GM12878 (cell line): Measurements from ENCODE around the gene SYNPR. TPM values are rescaled to one million over a fixed set of nuclear protein-coding genes. Genes with fewer than 3 reads are reported as not detected.

Experiments
- ATAC-seq: fragments of 200-7000 bp; cut with Tn5 transposase; 3 replicates; pipeline ENCODE4 v1.9.1; 2020; ENCODE audit warnings: mild to moderate bottlenecking, moderate library complexity
- BruUV-seq: library from RNA; stranded (reverse); fragments of 400-500 nt; replicated peaks from 2 replicates; lab custom pipeline; 2021; lab: Mats Ljungman, UMichigan
- CTCF ChIA-PET: fragments of 300-600 bp; sonication (Branson Sonifier 250); formaldehyde crosslinking; extraction: SDS; loops from one replicate; lab custom pipeline; 2021; ENCODE audit warnings: inconsistent platforms; lab: Yijun Ruan, JAX
- POLR2A ChIA-PET: fragments of 350-600 bp; formaldehyde crosslinking; extraction: SDS; loops from one replicate; lab custom pipeline; 2021; ENCODE audit warnings: inconsistent platforms; lab: Charles Lee
- RAD21 ChIA-PET: fragments of 300-600 bp; sonication (Branson Sonifier 250); formaldehyde crosslinking; loops from one replicate; lab custom pipeline; 2023; ENCODE audit warnings: antibody characterized with exemption; ENCODE audit not compliant: unreplicated experiment; lab: Charles Lee
- SMC1A ChIA-PET: fragments of 300-600 bp; sonication (Branson Sonifier 250); formaldehyde crosslinking; loops from one replicate; lab custom pipeline; 2023; ENCODE audit not compliant: unreplicated experiment, uncharacterized antibody; lab: Charles Lee
- DNase-seq: peaks from one replicate; pipeline ENCODE4 v3.0.0-alpha.2; 2011; ENCODE audit warnings: low read depth, low spot score
- FAIRE-seq: peaks from 3 replicates; lab custom pipeline; 2011; peaks lifted over from hg19 to GRCh38; lab: Jason Lieb, UNC
- H2AFZ ChIP-seq: 2 replicates; pipeline ENCODE4 v1.6.0; 2011; ENCODE audit warnings: low read depth, low read length, control low read depth; ENCODE audit not compliant: control insufficient read depth
- H3K27ac ChIP-seq: 2 replicates; pipeline ENCODE4 v1.5.1; 2011; ENCODE audit warnings: control low read depth; ENCODE audit not compliant: control insufficient read depth, insufficient read depth
- H3K27me3 ChIP-seq, 2 experiments: replicated peaks in 1 of 2; 2 replicates each; pipeline versions ENCODE4 v1.6.0 to v1.6.1; 2011; ENCODE audit warnings: low read length in 1 of 2; ENCODE audit not compliant: control insufficient read depth in 2 of 2, insufficient read depth in 2 of 2
- H3K36me3 ChIP-seq, 2 experiments: 2 replicates each; pipeline ENCODE4 v1.5.1; 2011; ENCODE audit warnings: low read length in 1 of 2; ENCODE audit not compliant: control insufficient read depth in 2 of 2, insufficient read depth in 2 of 2
- H3K4me1 ChIP-seq: 2 replicates; pipeline ENCODE4 v1.6.1; 2011; ENCODE audit warnings: mild to moderate bottlenecking, low read length, moderate library complexity, mixed read lengths; ENCODE audit not compliant: control insufficient read depth, insufficient read depth
- H3K4me2 ChIP-seq: 2 replicates; pipeline ENCODE4 v1.6.0; 2011; ENCODE audit warnings: control low read depth; ENCODE audit not compliant: control insufficient read depth, insufficient read depth
- H3K4me3 ChIP-seq: fragments of 200-600 bp; sonication (generic); 2 replicates; pipeline ENCODE4 v1.5.1; 2016
- H3K79me2 ChIP-seq: 2 replicates; pipeline ENCODE4 v1.6.0; 2011; ENCODE audit warnings: low read length; ENCODE audit not compliant: control insufficient read depth, insufficient read depth
- H3K9ac ChIP-seq: 2 replicates; pipeline ENCODE4 v1.8.0; 2011; ENCODE audit warnings: low read length, control low read depth, mixed read lengths; ENCODE audit not compliant: control insufficient read depth, insufficient read depth
- H3K9me3 ChIP-seq: replicated peaks from 3 replicates; pipeline ENCODE4 v1.5.1; 2011; ENCODE audit warnings: mild to moderate bottlenecking, low read length; ENCODE audit not compliant: control insufficient read depth, insufficient read depth
- H4K20me1 ChIP-seq: 2 replicates; pipeline ENCODE4 v1.6.0; 2011; ENCODE audit not compliant: control insufficient read depth, insufficient read depth
- BACH1 ChIP-seq: fragments of 450-650 bp; IDR thresholded peaks from 2 replicates; pipeline ENCODE4 v1.6.1; 2017; ENCODE audit warnings: mild to moderate bottlenecking, borderline replicate concordance
- DPF2 ChIP-seq: fragments of 450-650 bp; IDR thresholded peaks from 2 replicates; pipeline ENCODE4 v1.6.1; 2017; ENCODE audit warnings: mild to moderate bottlenecking
- IKZF2 ChIP-seq, 2 experiments: fragments of 450-650 bp; IDR thresholded peaks; 2 replicates each; pipeline ENCODE4 v1.6.1; 2017; ENCODE audit warnings: mild to moderate bottlenecking in 2 of 2, moderate library complexity in 2 of 2
- JUND ChIP-seq: IDR thresholded peaks from 2 replicates; pipeline ENCODE4 v1.6.1; 2012; ENCODE audit warnings: low read depth, mild to moderate bottlenecking, low read length, improper control_type of control experiment, moderate library complexity
- MYB ChIP-seq: fragments of 150-350 bp; IDR thresholded peaks from 2 replicates; pipeline ENCODE4 v1.6.1; 2014; ENCODE audit warnings: mild to moderate bottlenecking, low read depth, low read length, borderline replicate concordance
- NBN ChIP-seq: fragments of 450-650 bp; IDR thresholded peaks from 2 replicates; pipeline ENCODE4 v1.6.1; 2016
- POLR2AphosphoS2 ChIP-seq: IDR thresholded peaks from 2 replicates; pipeline ENCODE4 v1.6.1; 2011; ENCODE audit warnings: low read depth, mild to moderate bottlenecking, low read length, improper control_type of control experiment, moderate library complexity
- SMAD1 ChIP-seq: fragments of 450-650 bp; IDR thresholded peaks from 2 replicates; pipeline ENCODE4 v1.6.1; 2018; ENCODE audit warnings: mild to moderate bottlenecking, low read depth; ENCODE audit not compliant: partially characterized antibody
- ZNF384 ChIP-seq: IDR thresholded peaks from 2 replicates; pipeline ENCODE4 v1.6.1; 2012; ENCODE audit warnings: low read depth, mild to moderate bottlenecking, low read length, improper control_type of control experiment, borderline replicate concordance
- WGBS: methylation state at CpG from one replicate; pipeline ENCODE4 v1.1.6; 2016; ENCODE audit warnings: low lambda C conversion rate; ENCODE audit not compliant: insufficient replicate concordance, insufficient coverage; ENCODE audit errors: missing lambda C conversion rate; 5-methylcytosine and 5-hydroxymethylcytosine counted together
- in situ Hi-C: fragments of 300-500 bp; cut with MboI; formaldehyde crosslinking; loops from 9 replicates; pipeline ENCODE4 v1.14.3; 2018; ENCODE audit warnings: mixed read lengths
- intact Hi-C: fragments of 100-400 bp; cut with micrococcal nuclease; formaldehyde crosslinking; loops from one replicate; pipeline ENCODE4 v1.14.2; 2022; ENCODE audit not compliant: unreplicated experiment
- polyA plus RNA-seq, 11 experiments: library from polyadenylated mRNA; depleted of rRNA in 4 of 11; unstranded in 6 of 11; stranded (reverse) in 5 of 11; fragments of >200 nt; fragmentation: Nextera tagmentation in 4 of 11; fragmentation: Illumina TruSeq in 1 of 11; extraction: Ambion mirVana in 4 of 11; extraction: Trizol in 1 of 11; gene quantifications; 1 replicate in 1 of 11; 2 replicates in 10 of 11; pipeline versions ENCODE4 v1.2.1 to v1.2.3, GENCODE V29; 2011 to 2016; ENCODE audit warnings: inconsistent platforms in 2 of 11, missing spikeins in 2 of 11, low read depth in 1 of 11
- total RNA-seq, 4 experiments: library from RNA; depleted of rRNA in 3 of 4; stranded (reverse); fragments of >200 nt in 3 of 4; fragmentation: Illumina TruSeq in 1 of 4; extraction: Trizol in 1 of 4; gene quantifications; 2 replicates each; pipeline versions ENCODE4 v1.2.1 to v1.2.3, GENCODE V29; 2013 to 2021
- TF ChIP-seq, protein P1 (sequence below): IDR thresholded peaks from 2 replicates; pipeline ENCODE4 v1.6.1; 2012; ENCODE audit warnings: mild to moderate bottlenecking, low read depth, low read length

The SYNPR gene
- total and polyA plus RNA-seq, 10 of the 15 experiments (the other 5 are each of a cell fraction or from before 2014, with no cell fraction given) = not detected

DNA sequence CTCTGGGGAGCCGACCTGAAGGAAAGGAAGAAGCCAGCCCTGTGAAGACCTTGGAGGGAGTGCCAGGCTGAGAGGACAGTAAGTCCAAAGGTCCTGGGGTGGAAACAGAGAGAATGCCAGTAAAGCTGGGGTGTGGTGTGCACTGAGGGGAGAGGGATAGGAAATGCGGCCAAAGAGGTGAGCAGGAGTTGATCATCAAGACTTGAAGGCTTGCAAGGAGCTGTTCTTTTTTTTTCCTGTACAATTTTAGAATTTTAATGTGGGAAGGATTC lies 73.8 kb downstream of the SYNPR start (continued):
- TF ChIP-seq, protein P1, sequence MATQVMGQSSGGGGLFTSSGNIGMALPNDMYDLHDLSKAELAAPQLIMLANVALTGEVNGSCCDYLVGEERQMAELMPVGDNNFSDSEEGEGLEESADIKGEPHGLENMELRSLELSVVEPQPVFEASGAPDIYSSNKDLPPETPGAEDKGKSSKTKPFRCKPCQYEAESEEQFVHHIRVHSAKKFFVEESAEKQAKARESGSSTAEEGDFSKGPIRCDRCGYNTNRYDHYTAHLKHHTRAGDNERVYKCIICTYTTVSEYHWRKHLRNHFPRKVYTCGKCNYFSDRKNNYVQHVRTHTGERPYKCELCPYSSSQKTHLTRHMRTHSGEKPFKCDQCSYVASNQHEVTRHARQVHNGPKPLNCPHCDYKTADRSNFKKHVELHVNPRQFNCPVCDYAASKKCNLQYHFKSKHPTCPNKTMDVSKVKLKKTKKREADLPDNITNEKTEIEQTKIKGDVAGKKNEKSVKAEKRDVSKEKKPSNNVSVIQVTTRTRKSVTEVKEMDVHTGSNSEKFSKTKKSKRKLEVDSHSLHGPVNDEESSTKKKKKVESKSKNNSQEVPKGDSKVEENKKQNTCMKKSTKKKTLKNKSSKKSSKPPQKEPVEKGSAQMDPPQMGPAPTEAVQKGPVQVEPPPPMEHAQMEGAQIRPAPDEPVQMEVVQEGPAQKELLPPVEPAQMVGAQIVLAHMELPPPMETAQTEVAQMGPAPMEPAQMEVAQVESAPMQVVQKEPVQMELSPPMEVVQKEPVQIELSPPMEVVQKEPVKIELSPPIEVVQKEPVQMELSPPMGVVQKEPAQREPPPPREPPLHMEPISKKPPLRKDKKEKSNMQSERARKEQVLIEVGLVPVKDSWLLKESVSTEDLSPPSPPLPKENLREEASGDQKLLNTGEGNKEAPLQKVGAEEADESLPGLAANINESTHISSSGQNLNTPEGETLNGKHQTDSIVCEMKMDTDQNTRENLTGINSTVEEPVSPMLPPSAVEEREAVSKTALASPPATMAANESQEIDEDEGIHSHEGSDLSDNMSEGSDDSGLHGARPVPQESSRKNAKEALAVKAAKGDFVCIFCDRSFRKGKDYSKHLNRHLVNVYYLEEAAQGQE = no peak
- TF ChIP-seq, all 136 proteins: peak for 0

DNA sequence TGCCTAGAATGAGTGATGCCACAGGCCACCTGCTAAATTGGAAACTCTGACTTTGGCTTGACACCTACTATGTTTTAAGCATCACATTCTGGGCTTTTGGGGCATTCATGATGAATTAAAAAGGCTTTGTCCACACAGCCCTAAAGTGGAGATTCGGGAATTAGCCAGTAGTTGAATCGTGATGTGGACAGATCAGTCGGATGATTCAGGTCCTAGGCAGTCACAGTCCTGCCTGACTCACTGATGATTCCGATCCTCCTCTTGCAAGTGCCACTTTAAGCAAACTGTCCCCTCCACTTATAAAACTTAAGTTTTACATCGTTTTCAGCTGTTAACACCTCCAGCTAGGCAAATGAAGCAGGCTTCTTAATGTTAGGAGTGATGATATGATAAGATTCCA lies 75.3 kb downstream of the SYNPR start:
- RAD21 ChIA-PET = no interaction called here
- no peaks in the 10 kb centered on the region for H4K20me1 ChIP-seq
- 2% methylated on average over 5 of the region's 5 CpGs for WGBS
- H3K27ac ChIP-seq = no peak overlapping the region
- no peaks in the 10 kb centered on the region for H3K79me2 ChIP-seq
- H3K36me3 ChIP-seq = no peaks in the 10 kb centered on the region
- POLR2A ChIA-PET = no interaction called here
- in situ Hi-C loops = loop anchor here (5.0 kb wide), 2 partner anchors 464 to 639 kb away; partner anchors contain the start of gene C3orf49
- no peak overlapping the region for H3K4me3 ChIP-seq
- intact Hi-C loops = loop anchor here (5.0 kb wide), 1 partner anchor 1129 kb away; no protein-coding TSS in a partner anchor
- no peak for TF ChIP-seq BACH1
- TF ChIP-seq POLR2AphosphoS2 = no peak
- no peak for TF ChIP-seq SMAD1
- TF ChIP-seq IKZF2 (IDR thresholded peaks at IDR 0.05) = no peak
- TF ChIP-seq JUND = no peak
- TF ChIP-seq MYB = no peak
- no peak for TF ChIP-seq ZNF384
- TF ChIP-seq DPF2 = no peak
- no peak for TF ChIP-seq NBN
- TF ChIP-seq, all 136 proteins: peak for 0
- H3K9me3 ChIP-seq = no peaks in the 10 kb centered on the region
- FAIRE-seq = no peak
- no peak for DNase-seq
- ChIA-PET CTCF (interaction anchor here (2.6 to 4.4 kb wide), 2 partner anchors 13 to 471 kb away, joined by 7 to 53 read pairs; no protein-coding TSS in a partner anchor), SMC1A (interaction anchor here (1.2 to 1.4 kb wide), 2 partner anchors 231 to 464 kb away, joined by 3 to 8 read pairs; no protein-coding TSS in a partner anchor)
- H3K9ac ChIP-seq = no peak overlapping the region
- no peak for ATAC-seq
- BruUV-seq = no TSS peak
- no peak overlapping the region for H2AFZ ChIP-seq
- H3K4me1 ChIP-seq = no peaks in the 10 kb centered on the region
- H3K27me3 ChIP-seq = no peaks in the 10 kb centered on the region
- no peak overlapping the region for H3K4me2 ChIP-seq
